GM23338 (cell line): ENCODE results near the gene NPTXR. TPM values are rescaled to one million over a fixed set of nuclear protein-coding genes. Genes with fewer than 3 reads are reported as not detected.

Source experiments
- ATAC-seq: fragments of 200-7000 bp; cut with Tn5 transposase; 3 replicates; pipeline ENCODE4 v1.9.1; 2020
- DNase-seq: peaks from one replicate; pipeline ENCODE4 v3.0.0-alpha.2; 2015; ENCODE audit warnings: low spot score
- H2AFZ ChIP-seq: fragments of 200-600 bp; sonication (generic); 2 replicates; pipeline ENCODE4 v1.8.0; 2016; ENCODE audit warnings: antibody characterized with exemption, mild to moderate bottlenecking, moderate library complexity
- H3F3A ChIP-seq: fragments of 200-600 bp; sonication (generic); replicated peaks from 2 replicates; pipeline ENCODE4 v1.8.0; 2017; ENCODE audit warnings: antibody characterized with exemption, mixed run types, low read depth
- H3K27ac ChIP-seq: fragments of 200-600 bp; sonication (generic); 2 replicates; pipeline ENCODE4 v1.6.1; 2016; ENCODE audit warnings: low read depth
- H3K27me3 ChIP-seq: fragments of 200-600 bp; sonication (generic); 2 replicates; pipeline ENCODE4 v1.8.0; 2016; ENCODE audit warnings: mild to moderate bottlenecking, mixed run types, moderate library complexity; ENCODE audit not compliant: insufficient read depth
- H3K36me3 ChIP-seq: fragments of 200-600 bp; sonication (generic); 2 replicates; pipeline ENCODE4 v1.8.0; 2016; ENCODE audit warnings: mild to moderate bottlenecking; ENCODE audit not compliant: insufficient read depth
- H3K4me1 ChIP-seq: fragments of 200-600 bp; sonication (generic); 2 replicates; pipeline ENCODE4 v1.8.0; 2016; ENCODE audit warnings: mild to moderate bottlenecking, moderate library complexity; ENCODE audit not compliant: insufficient read depth
- H3K4me2 ChIP-seq: fragments of 200-600 bp; sonication (generic); 2 replicates; pipeline ENCODE4 v1.7.1; 2017; ENCODE audit warnings: mixed run types
- H3K4me3 ChIP-seq: fragments of 200-600 bp; sonication (generic); 2 replicates; pipeline ENCODE4 v1.6.1; 2016; ENCODE audit warnings: mixed run types
- H3K79me2 ChIP-seq: fragments of 200-600 bp; sonication (generic); replicated peaks from 2 replicates; pipeline ENCODE4 v1.8.0; 2017; ENCODE audit warnings: mild to moderate bottlenecking; ENCODE audit not compliant: insufficient read depth
- H3K9me2 ChIP-seq: fragments of 200-600 bp; sonication (generic); 2 replicates; pipeline ENCODE4 v1.8.0; 2017; ENCODE audit not compliant: insufficient read depth
- H4K20me1 ChIP-seq: fragments of 200-600 bp; sonication (generic); replicated peaks from 2 replicates; pipeline ENCODE4 v1.8.0; 2017; ENCODE audit warnings: mild to moderate bottlenecking; ENCODE audit not compliant: insufficient read depth
- H3K27ac Mint-ChIP-seq: 2 replicates; pipeline ENCODE4 v1.8.0; 2020; ENCODE audit warnings: inconsistent platforms, mild to moderate bottlenecking, moderate library complexity, mixed read lengths
- H3K27me3 Mint-ChIP-seq: 3 replicates; pipeline ENCODE4 v1.8.0; 2022; ENCODE audit warnings: low read depth, mild to moderate bottlenecking, moderate library complexity, mixed read lengths, inconsistent platforms; ENCODE audit not compliant: insufficient read depth, poor library complexity
- H3K36me3 Mint-ChIP-seq: 3 replicates; pipeline ENCODE4 v1.8.0; 2021; ENCODE audit warnings: low read depth, mild to moderate bottlenecking, inconsistent platforms, moderate library complexity, mixed read lengths
- H3K4me1 Mint-ChIP-seq: 3 replicates; pipeline ENCODE4 v1.8.0; 2020; ENCODE audit warnings: mild to moderate bottlenecking, inconsistent platforms, mixed read lengths
- H3K4me3 Mint-ChIP-seq: 3 replicates; pipeline ENCODE4 v1.8.0; 2021; ENCODE audit warnings: moderate library complexity, mild to moderate bottlenecking, inconsistent platforms, mixed read lengths
- H3K9me3 Mint-ChIP-seq: 3 replicates; pipeline ENCODE4 v1.8.0; 2020; ENCODE audit warnings: moderate library complexity, mild to moderate bottlenecking, inconsistent platforms, mixed read lengths
- CREB1 ChIP-seq: fragments of 250-450 bp; sonication (Bioruptor Pico); IDR thresholded peaks from 2 replicates; pipeline ENCODE4 v1.5.0; 2020; ENCODE audit warnings: low read depth, mild to moderate bottlenecking, moderate library complexity
- EZH2 ChIP-seq: fragments of 200-600 bp; sonication (generic); IDR thresholded peaks from one replicate; pipeline ENCODE4 v1.8.0; 2017; ENCODE audit warnings: antibody characterized with exemption, mild to moderate bottlenecking, low read depth; ENCODE audit not compliant: unreplicated experiment
- JUNB ChIP-seq: IDR thresholded peaks from one replicate; pipeline ENCODE4 v1.6.1; 2016; ENCODE audit warnings: antibody characterized with exemption; ENCODE audit not compliant: unreplicated experiment
- NANOG ChIP-seq: IDR thresholded peaks from 2 replicates; pipeline ENCODE4 v1.6.1; 2016; ENCODE audit warnings: antibody characterized with exemption, borderline replicate concordance
- POLR2AphosphoS5 ChIP-seq: IDR thresholded peaks from 2 replicates; pipeline ENCODE4 v1.6.1; 2016; ENCODE audit warnings: antibody characterized with exemption, low read depth
- STAT1 ChIP-seq: IDR thresholded peaks from one replicate; pipeline ENCODE4 v1.6.1; 2016; ENCODE audit warnings: antibody characterized with exemption; ENCODE audit not compliant: unreplicated experiment
- polyA plus RNA-seq: library from polyadenylated mRNA; unstranded; fragments of >200 nt; fragmentation: Nextera tagmentation; extraction: Ambion mirVana; gene quantifications from 2 replicates; pipeline ENCODE4 v1.2.1, GENCODE V29; 2016
- total RNA-seq: library from RNA; depleted of rRNA; stranded (reverse); fragments of >200 nt; shearing (Covaris generic); gene quantifications from 2 replicates; pipeline ENCODE4 v1.2.3, GENCODE V29; 2014
- TF ChIP-seq, protein P1 (sequence below): fragments of 250-450 bp; sonication (Bioruptor Pico); IDR thresholded peaks from 2 replicates; pipeline ENCODE4 v1.5.0; 2020; ENCODE audit warnings: mild to moderate bottlenecking, moderate library complexity
- TF ChIP-seq, protein P2 (sequence below), 2 experiments: fragments of 200-600 bp in 1 of 2; sonication (generic) in 1 of 2; conservative IDR thresholded peaks; 2 replicates each; pipeline versions ENCODE4 v1.5.1 to v1.6.1; 2016 to 2017; ENCODE audit warnings: antibody characterized with exemption in 2 of 2, low read depth in 2 of 2, mild to moderate bottlenecking in 2 of 2, moderate library complexity in 1 of 2

The NPTXR gene
- total and polyA plus RNA-seq, 2 experiments from 2014 or later = 0.89 to 13.4 TPM

DNA sequence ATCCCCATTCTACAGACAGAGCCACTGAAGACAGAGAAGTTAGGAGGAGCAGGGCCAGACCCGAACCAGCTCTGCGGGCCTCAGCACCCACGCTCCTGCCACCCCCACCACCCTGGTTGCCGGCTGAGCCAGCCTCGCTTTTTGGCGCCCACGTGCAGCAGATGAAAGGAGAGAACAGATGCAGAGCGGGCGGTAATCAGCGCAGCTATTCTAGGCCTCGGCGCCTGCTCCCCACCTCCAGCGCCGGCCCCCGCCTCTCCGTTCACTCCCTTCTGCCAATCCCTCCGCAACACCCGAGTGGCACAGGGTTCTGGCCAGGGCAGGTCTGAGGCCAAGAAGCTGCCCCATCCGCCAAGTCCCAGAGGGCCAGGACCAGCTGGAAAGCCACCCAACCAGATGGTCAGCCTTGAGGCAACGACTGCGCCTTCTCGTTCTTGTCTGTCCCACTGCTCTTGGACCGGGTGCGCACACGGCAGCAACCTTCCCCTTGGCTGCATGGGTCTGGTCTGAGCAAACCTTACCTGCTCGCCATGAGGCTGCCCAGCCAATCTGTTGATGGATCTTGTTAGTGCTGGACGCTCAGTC is 66.6 kb downstream of the NPTXR start (continued):
- TF ChIP-seq, protein P1, sequence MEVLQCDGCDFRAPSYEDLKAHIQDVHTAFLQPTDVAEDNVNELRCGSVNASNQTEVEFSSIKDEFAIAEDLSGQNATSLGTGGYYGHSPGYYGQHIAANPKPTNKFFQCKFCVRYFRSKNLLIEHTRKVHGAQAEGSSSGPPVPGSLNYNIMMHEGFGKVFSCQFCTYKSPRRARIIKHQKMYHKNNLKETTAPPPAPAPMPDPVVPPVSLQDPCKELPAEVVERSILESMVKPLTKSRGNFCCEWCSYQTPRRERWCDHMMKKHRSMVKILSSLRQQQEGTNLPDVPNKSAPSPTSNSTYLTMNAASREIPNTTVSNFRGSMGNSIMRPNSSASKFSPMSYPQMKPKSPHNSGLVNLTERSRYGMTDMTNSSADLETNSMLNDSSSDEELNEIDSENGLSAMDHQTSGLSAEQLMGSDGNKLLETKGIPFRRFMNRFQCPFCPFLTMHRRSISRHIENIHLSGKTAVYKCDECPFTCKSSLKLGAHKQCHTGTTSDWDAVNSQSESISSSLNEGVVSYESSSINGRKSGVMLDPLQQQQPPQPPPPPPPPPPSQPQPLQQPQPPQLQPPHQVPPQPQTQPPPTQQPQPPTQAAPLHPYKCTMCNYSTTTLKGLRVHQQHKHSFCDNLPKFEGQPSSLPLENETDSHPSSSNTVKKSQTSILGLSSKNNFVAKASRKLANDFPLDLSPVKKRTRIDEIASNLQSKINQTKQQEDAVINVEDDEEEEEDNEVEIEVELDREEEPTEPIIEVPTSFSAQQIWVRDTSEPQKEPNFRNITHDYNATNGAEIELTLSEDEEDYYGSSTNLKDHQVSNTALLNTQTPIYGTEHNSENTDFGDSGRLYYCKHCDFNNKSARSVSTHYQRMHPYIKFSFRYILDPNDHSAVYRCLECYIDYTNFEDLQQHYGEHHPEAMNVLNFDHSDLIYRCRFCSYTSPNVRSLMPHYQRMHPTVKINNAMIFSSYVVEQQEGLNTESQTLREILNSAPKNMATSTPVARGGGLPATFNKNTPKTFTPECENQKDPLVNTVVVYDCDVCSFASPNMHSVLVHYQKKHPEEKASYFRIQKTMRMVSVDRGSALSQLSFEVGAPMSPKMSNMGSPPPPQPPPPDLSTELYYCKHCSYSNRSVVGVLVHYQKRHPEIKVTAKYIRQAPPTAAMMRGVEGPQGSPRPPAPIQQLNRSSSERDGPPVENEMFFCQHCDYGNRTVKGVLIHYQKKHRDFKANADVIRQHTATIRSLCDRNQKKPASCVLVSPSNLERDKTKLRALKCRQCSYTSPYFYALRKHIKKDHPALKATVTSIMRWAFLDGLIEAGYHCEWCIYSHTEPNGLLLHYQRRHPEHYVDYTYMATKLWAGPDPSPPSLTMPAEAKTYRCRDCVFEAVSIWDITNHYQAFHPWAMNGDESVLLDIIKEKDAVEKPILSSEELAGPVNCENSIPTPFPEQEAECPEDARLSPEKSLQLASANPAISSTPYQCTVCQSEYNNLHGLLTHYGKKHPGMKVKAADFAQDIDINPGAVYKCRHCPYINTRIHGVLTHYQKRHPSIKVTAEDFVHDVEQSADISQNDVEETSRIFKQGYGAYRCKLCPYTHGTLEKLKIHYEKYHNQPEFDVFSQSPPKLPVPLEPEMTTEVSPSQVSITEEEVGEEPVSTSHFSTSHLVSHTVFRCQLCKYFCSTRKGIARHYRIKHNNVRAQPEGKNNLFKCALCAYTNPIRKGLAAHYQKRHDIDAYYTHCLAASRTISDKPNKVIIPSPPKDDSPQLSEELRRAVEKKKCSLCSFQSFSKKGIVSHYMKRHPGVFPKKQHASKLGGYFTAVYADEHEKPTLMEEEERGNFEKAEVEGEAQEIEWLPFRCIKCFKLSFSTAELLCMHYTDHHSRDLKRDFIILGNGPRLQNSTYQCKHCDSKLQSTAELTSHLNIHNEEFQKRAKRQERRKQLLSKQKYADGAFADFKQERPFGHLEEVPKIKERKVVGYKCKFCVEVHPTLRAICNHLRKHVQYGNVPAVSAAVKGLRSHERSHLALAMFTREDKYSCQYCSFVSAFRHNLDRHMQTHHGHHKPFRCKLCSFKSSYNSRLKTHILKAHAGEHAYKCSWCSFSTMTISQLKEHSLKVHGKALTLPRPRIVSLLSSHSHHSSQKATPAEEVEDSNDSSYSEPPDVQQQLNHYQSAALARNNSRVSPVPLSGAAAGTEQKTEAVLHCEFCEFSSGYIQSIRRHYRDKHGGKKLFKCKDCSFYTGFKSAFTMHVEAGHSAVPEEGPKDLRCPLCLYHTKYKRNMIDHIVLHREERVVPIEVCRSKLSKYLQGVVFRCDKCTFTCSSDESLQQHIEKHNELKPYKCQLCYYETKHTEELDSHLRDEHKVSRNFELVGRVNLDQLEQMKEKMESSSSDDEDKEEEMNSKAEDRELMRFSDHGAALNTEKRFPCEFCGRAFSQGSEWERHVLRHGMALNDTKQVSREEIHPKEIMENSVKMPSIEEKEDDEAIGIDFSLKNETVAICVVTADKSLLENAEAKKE (CRISPR knock-in tag) = no peak
- TF ChIP-seq NANOG (no peak), STAT1 (no peak), JUNB (no peak), POLR2AphosphoS5 (no peak)
- TF ChIP-seq, protein P2, sequence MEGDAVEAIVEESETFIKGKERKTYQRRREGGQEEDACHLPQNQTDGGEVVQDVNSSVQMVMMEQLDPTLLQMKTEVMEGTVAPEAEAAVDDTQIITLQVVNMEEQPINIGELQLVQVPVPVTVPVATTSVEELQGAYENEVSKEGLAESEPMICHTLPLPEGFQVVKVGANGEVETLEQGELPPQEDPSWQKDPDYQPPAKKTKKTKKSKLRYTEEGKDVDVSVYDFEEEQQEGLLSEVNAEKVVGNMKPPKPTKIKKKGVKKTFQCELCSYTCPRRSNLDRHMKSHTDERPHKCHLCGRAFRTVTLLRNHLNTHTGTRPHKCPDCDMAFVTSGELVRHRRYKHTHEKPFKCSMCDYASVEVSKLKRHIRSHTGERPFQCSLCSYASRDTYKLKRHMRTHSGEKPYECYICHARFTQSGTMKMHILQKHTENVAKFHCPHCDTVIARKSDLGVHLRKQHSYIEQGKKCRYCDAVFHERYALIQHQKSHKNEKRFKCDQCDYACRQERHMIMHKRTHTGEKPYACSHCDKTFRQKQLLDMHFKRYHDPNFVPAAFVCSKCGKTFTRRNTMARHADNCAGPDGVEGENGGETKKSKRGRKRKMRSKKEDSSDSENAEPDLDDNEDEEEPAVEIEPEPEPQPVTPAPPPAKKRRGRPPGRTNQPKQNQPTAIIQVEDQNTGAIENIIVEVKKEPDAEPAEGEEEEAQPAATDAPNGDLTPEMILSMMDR (conservative IDR thresholded peaks at IDR 0.05; ENCODE audit: low read depth in 2 of 2) = no peak

DNA sequence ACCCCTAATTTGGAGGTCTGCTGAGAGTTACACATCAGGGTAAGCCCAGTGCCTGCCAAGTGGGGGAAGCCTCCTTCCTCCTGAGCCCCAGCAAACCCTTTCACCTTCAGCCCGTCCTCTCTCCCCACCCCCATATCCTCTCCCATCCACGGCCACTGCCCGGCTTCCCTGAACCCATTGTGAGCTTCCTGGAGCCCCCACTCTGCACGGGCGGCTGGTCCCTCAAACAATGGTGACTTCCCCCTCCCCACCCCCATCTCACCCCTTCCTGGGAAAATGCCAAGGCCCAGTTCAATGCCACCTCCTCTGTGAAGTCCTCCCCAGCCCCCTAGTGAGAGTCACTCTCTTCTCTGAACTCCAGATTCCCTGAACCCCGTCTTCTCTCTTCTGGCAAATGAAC is 67.7 kb downstream of the NPTXR start:
- TF ChIP-seq STAT1 = no peak
- TF ChIP-seq CREB1 (CRISPR knock-in tag) = no peak
- TF ChIP-seq JUNB = no peak
- no peak for TF ChIP-seq EZH2
- TF ChIP-seq, protein P2 (conservative IDR thresholded peaks at IDR 0.05; ENCODE audit: low read depth in 2 of 2) = no peak
- no peak for TF ChIP-seq NANOG
- no peak for TF ChIP-seq POLR2AphosphoS5
- H3F3A ChIP-seq = no peaks in the 10 kb centered on the region
- no peak overlapping the region for H3K4me3 Mint-ChIP-seq
- no peak overlapping the region for H3K27ac ChIP-seq
- H4K20me1 ChIP-seq = no peaks in the 10 kb centered on the region
- no peaks in the 10 kb centered on the region for H3K9me2 ChIP-seq
- H3K36me3 ChIP-seq = no peaks in the 10 kb centered on the region
- H2AFZ ChIP-seq = no peak overlapping the region
- peaks cover 7% of the 10 kb centered on the region for H3K4me1 Mint-ChIP-seq
- DNase-seq = no peak
- no peak overlapping the region for H3K27ac Mint-ChIP-seq
- H3K79me2 ChIP-seq = no peaks in the 10 kb centered on the region
- peaks cover 9% of the 10 kb centered on the region for H3K27me3 Mint-ChIP-seq
- H3K4me2 ChIP-seq = no peak overlapping the region
- no peaks in the 10 kb centered on the region for H3K27me3 ChIP-seq
- no peaks in the 10 kb centered on the region; the same call in 2 of the 3 replicates for H3K9me3 Mint-ChIP-seq
- H3K4me1 ChIP-seq = no peaks in the 10 kb centered on the region
- ATAC-seq = no peak
- H3K4me3 ChIP-seq = no peak overlapping the region
- no peaks in the 10 kb centered on the region for H3K36me3 Mint-ChIP-seq
